ENCODE measurements around the gene ZNF507.

ZNF507 gene

GRCh38 chr19:32363632-32364031, 18.2 kb downstream of the ZNF507 start:
- TF ChIP-seq CTCF (IDR thresholded peaks at IDR 0.05; ENCODE audit: borderline replicate concordance, extremely low read depth, low read length, poor library complexity, severe bottlenecking) (no peak), EZH2 (IDR thresholded peaks at IDR 0.05; ENCODE audit: borderline replicate concordance, low read depth, low read length, severe bottlenecking) (no peak)

GRCh38 chr19:32364040-32364439, 18.6 kb downstream of the ZNF507 start:
- TF ChIP-seq CTCF (IDR thresholded peaks at IDR 0.05; ENCODE audit: borderline replicate concordance, extremely low read depth, low read length, poor library complexity, severe bottlenecking): no peak
- TF ChIP-seq EZH2 (IDR thresholded peaks at IDR 0.05; ENCODE audit: borderline replicate concordance, low read depth, low read length, severe bottlenecking): no peak
- Histone ChIP-seq H3K36me3 (ENCODE audit: insufficient read depth, low read length) (peaks cover 82% of the 10 kb centered on the region), H3K4me2 (ENCODE audit: insufficient read depth, low read length) (no peak overlapping the region), H2AFZ (ENCODE audit: low read depth, low read length) (no peak overlapping the region), H3K9ac (ENCODE audit: low read depth, low read length) (no peak overlapping the region), H3K79me2 (ENCODE audit: insufficient read depth, low read length) (peaks cover 93% of the 10 kb centered on the region), H3K4me3 (ENCODE audit: low read depth in 1 of 2, low read length in 2 of 2) (no peak overlapping the region), H4K20me1 (ENCODE audit: insufficient read depth, low read length) (peaks cover 56% of the 10 kb centered on the region), H3K27me3 (ENCODE audit: insufficient read depth, low read length, poor library complexity) (no peaks in the 10 kb centered on the region), H3K9me3 (ENCODE audit: insufficient read depth, low read length, severe bottlenecking) (no peaks in the 10 kb centered on the region), H3K4me1 (ENCODE audit: insufficient read depth, low read length) (no peaks in the 10 kb centered on the region), H3K27ac (ENCODE audit: low read length) (no peak overlapping the region)
- no peak for DNase-seq
- ATAC-seq (ENCODE audit: insufficient read depth, low read depth): no peak

More at GRCh38 chr19:32363632-32364031, 18.2 kb downstream of the ZNF507 start:
- no peak overlapping the region for H2AFZ ChIP-seq (ENCODE audit: low read depth, low read length)
- H3K9me3 ChIP-seq (ENCODE audit: insufficient read depth, low read length, severe bottlenecking): no peaks in the 10 kb centered on the region
- no peak overlapping the region for H3K4me2 ChIP-seq (ENCODE audit: insufficient read depth, low read length)
- no peak overlapping the region for H3K4me3 ChIP-seq (ENCODE audit: low read depth in 1 of 2, low read length in 2 of 2)
- peaks cover 92% of the 10 kb centered on the region for H3K79me2 ChIP-seq (ENCODE audit: insufficient read depth, low read length)
- no peaks in the 10 kb centered on the region for H3K27me3 ChIP-seq (ENCODE audit: insufficient read depth, low read length, poor library complexity)
- H3K27ac ChIP-seq (ENCODE audit: low read length): no peak overlapping the region
- H3K36me3 ChIP-seq (ENCODE audit: insufficient read depth, low read length): peaks cover 86% of the 10 kb centered on the region
- H4K20me1 ChIP-seq (ENCODE audit: insufficient read depth, low read length): peaks cover 52% of the 10 kb centered on the region
- no peaks in the 10 kb centered on the region for H3K4me1 ChIP-seq (ENCODE audit: insufficient read depth, low read length)
- H3K9ac ChIP-seq (ENCODE audit: low read depth, low read length): no peak overlapping the region
- DNase-seq: no peak
- no peak for ATAC-seq (ENCODE audit: insufficient read depth, low read depth)

- ATAC-seq (ENCODE audit: insufficient read depth, low read depth) (no peak), DNase-seq (no peak)
- Histone ChIP-seq H3K4me1 (ENCODE audit: insufficient read depth, low read length) (no peaks in the 10 kb centered on the region), H3K9me3 (ENCODE audit: insufficient read depth, low read length, severe bottlenecking) (no peaks in the 10 kb centered on the region), H3K27me3 (ENCODE audit: insufficient read depth, low read length, poor library complexity) (no peaks in the 10 kb centered on the region), H3K79me2 (ENCODE audit: insufficient read depth, low read length) (peaks cover 89% of the 10 kb centered on the region), H3K4me2 (ENCODE audit: insufficient read depth, low read length) (no peak overlapping the region), H3K4me3 (ENCODE audit: low read depth in 1 of 2, low read length in 2 of 2) (no peak overlapping the region), H4K20me1 (ENCODE audit: insufficient read depth, low read length) (peaks cover 50% of the 10 kb centered on the region), H3K36me3 (ENCODE audit: insufficient read depth, low read length) (peaks cover 76% of the 10 kb centered on the region), H2AFZ (ENCODE audit: low read depth, low read length) (no peak overlapping the region), H3K9ac (ENCODE audit: low read depth, low read length) (no peak overlapping the region), H3K27ac (ENCODE audit: low read length) (no peak overlapping the region)
- no peak for TF ChIP-seq EZH2 (IDR thresholded peaks at IDR 0.05; ENCODE audit: borderline replicate concordance, low read depth, low read length, severe bottlenecking)
- no peak for TF ChIP-seq CTCF (IDR thresholded peaks at IDR 0.05; ENCODE audit: borderline replicate concordance, extremely low read depth, low read length, poor library complexity, severe bottlenecking)
Observed at GRCh38 chr19:32367063-32367462, 21.7 kb downstream of the ZNF507 start.

All from DND-41 (cell line).